OCI-LY3 (cell line): ENCODE results near the gene PPIL1.
"Not testable (repeated sequence)": the region's sequence is repeated elsewhere in the genome, so short reads cannot be mapped to it uniquely, and the experiment has no call there.

Source experiments
- H2AFZ ChIP-seq: fragments of 200-600, 300-600 bp; shearing (Covaris generic); 2 replicates; pipeline ENCODE4 v1.6.0; 2014; ENCODE audit warnings: antibody characterized with exemption, low read depth, low read length
- H3K27ac ChIP-seq: fragments of 200-600, 300-600 bp; sonication (generic); 2 replicates; pipeline ENCODE4 v1.5.1; 2014; ENCODE audit warnings: mild to moderate bottlenecking, low read length, moderate library complexity, mixed read lengths
- H3K27me3 ChIP-seq: fragments of 200-600, 300-600 bp; sonication (generic); 2 replicates; pipeline ENCODE4 v1.6.1; 2014; ENCODE audit warnings: low read depth, low read length, mixed read lengths
- H3K36me3 ChIP-seq: fragments of 200-600, 300-600 bp; sonication (generic); replicated peaks from 2 replicates; pipeline ENCODE3; 2014; ENCODE audit warnings: low read depth, low read length, mixed read lengths
- H3K4me1 ChIP-seq: fragments of 300-600, 200-600 bp; sonication (generic); 2 replicates; pipeline ENCODE4 v1.6.1; 2014; ENCODE audit warnings: low read length, mixed read lengths
- H3K4me2 ChIP-seq: fragments of 200-600, 300-600 bp; sonication (generic); 2 replicates; pipeline ENCODE4 v1.6.1; 2014; ENCODE audit warnings: low read length, mixed read lengths
- H3K4me3 ChIP-seq: fragments of 300-600, 200-600 bp; sonication (generic); 2 replicates; pipeline ENCODE4 v1.5.1; 2014; ENCODE audit warnings: antibody characterized with exemption, mild to moderate bottlenecking, low read length, moderate library complexity
- H3K79me2 ChIP-seq: fragments of 300-600, 200-600 bp; shearing (Covaris generic); 2 replicates; pipeline ENCODE4 v1.6.1; 2014; ENCODE audit warnings: mild to moderate bottlenecking, low read length, mixed read lengths
- H3K9ac ChIP-seq: fragments of 300-600, 200-600 bp; shearing (Covaris generic); 2 replicates; pipeline ENCODE4 v1.6.0; 2014; ENCODE audit warnings: mild to moderate bottlenecking, low read length, moderate library complexity
- H3K9me3 ChIP-seq: fragments of 200-600, 300-600 bp; shearing (Covaris generic); 2 replicates; pipeline ENCODE4 v1.6.1; 2014; ENCODE audit warnings: low read length, mixed read lengths; ENCODE audit not compliant: insufficient read depth
- H4K20me1 ChIP-seq: fragments of 200-600, 300-600 bp; sonication (generic); 2 replicates; pipeline ENCODE4 v1.6.1; 2016; ENCODE audit warnings: low read length, mixed read lengths; ENCODE audit not compliant: insufficient read depth
- EZH2phosphoT487 ChIP-seq: fragments of 200-600 bp; shearing (Covaris generic); IDR thresholded peaks from 2 replicates; pipeline ENCODE4 v1.6.1; 2018; ENCODE audit warnings: antibody characterized with exemption, mixed run types, low read depth
- TF ChIP-seq, protein P1 (sequence below): fragments of 200-600, 300-600 bp; sonication (generic); IDR thresholded peaks from 2 replicates; pipeline ENCODE4 v1.5.1; 2014; ENCODE audit warnings: antibody characterized with exemption, low read length, low read depth

The PPIL1 gene

DNA sequence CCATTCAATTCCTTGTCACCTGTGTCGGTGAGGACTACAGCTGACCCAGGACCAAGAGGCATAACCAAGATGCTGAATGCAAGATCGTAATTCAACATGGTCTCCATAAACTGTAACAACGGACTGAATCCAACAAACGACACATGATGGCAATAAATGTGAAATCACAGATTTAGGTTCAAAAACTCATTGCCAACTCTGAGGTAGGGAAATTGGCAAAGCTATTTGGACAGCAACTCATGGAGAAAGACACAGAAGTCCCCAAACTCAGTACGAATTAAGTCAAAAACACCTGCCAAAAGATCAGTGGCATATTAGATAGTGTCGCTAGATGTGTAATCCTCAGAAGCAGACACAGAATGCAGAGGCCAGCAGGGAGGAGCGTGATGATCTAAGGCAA lies 60.4 kb downstream of the PPIL1 start:
- Histone ChIP-seq H4K20me1 (no peaks in the 10 kb centered on the region), H3K36me3 (no peaks in the 10 kb centered on the region), H3K27ac (no peak overlapping the region), H3K79me2 (no peaks in the 10 kb centered on the region), H2AFZ (no peak overlapping the region), H3K9me3 (no peaks in the 10 kb centered on the region), H3K4me2 (no peak overlapping the region), H3K9ac (no peak overlapping the region), H3K4me3 (no peak overlapping the region), H3K27me3 (no peaks in the 10 kb centered on the region), H3K4me1 (no peaks in the 10 kb centered on the region)
- TF ChIP-seq, protein P1, sequence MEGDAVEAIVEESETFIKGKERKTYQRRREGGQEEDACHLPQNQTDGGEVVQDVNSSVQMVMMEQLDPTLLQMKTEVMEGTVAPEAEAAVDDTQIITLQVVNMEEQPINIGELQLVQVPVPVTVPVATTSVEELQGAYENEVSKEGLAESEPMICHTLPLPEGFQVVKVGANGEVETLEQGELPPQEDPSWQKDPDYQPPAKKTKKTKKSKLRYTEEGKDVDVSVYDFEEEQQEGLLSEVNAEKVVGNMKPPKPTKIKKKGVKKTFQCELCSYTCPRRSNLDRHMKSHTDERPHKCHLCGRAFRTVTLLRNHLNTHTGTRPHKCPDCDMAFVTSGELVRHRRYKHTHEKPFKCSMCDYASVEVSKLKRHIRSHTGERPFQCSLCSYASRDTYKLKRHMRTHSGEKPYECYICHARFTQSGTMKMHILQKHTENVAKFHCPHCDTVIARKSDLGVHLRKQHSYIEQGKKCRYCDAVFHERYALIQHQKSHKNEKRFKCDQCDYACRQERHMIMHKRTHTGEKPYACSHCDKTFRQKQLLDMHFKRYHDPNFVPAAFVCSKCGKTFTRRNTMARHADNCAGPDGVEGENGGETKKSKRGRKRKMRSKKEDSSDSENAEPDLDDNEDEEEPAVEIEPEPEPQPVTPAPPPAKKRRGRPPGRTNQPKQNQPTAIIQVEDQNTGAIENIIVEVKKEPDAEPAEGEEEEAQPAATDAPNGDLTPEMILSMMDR: no peak
- no peak for TF ChIP-seq EZH2phosphoT487

DNA sequence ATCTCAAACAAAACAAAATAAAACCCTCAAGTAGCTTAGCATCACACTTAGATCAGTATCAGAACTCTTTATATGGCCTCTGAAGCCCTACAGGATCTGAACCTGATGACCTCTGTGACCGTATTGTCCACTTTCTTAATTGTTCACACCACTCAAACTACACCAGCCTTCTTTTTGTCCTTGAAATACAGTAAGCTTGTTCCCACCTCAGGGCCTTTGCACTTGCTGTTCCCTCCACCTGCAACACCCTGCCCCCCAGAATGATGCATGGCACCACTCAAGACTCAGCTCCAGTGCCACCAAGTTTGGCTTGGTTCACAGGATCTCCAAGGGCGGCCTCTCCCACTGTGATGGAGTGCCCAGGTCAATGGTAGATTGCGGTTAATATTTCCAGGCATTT lies 61.1 kb downstream of the PPIL1 start:
- no peaks in the 10 kb centered on the region for H3K4me1 ChIP-seq
- no peaks in the 10 kb centered on the region for H4K20me1 ChIP-seq

DNA sequence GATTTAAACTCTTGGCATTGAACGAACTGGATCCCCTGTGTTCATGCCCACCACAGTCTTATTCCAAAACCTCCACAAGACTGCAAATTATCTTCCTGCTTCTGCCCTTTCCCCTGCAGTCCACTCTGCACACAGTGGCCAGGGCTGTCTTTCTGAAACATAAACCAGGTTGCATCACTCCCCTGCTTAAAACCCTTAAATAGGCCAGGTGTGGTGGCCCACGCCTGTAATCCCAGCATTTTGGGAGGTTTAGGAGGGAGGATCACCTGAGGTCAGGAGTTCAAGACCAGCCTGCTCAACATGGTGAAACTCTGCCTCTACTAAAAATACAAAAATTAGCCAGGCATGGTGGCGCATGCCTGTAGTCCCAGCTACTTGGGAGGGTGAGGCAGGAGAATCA lies 61.6 kb downstream of the PPIL1 start:
- not testable (repeated sequence) for H3K4me2 ChIP-seq, H3K27ac ChIP-seq, H3K4me3 ChIP-seq, H3K9me3 ChIP-seq, H3K9ac ChIP-seq, H3K27me3 ChIP-seq, H2AFZ ChIP-seq, H3K36me3 ChIP-seq, H4K20me1 ChIP-seq, H3K79me2 ChIP-seq, H3K4me1 ChIP-seq

More for the DNA sequence above, 61.1 kb downstream of the PPIL1 start:
- Histone ChIP-seq H3K4me3 (no peak overlapping the region), H2AFZ (no peak overlapping the region), H3K9me3 (no peaks in the 10 kb centered on the region), H3K4me2 (no peak overlapping the region), H3K27me3 (no peaks in the 10 kb centered on the region), H3K79me2 (no peaks in the 10 kb centered on the region), H3K36me3 (no peaks in the 10 kb centered on the region), H3K27ac (no peak overlapping the region), H3K9ac (no peak overlapping the region)
- TF ChIP-seq, protein P1: no peak
- TF ChIP-seq EZH2phosphoT487: no peak

GRCh38 chr6:36809941-36810803 lies 64.4 kb downstream of the PPIL1 start:
- H3K4me1 ChIP-seq: no peaks in the 10 kb centered on the region
- H3K4me3 ChIP-seq: no peak overlapping the region
- H3K9ac ChIP-seq: no peak overlapping the region
- peaks cover 11% of the 10 kb centered on the region for H3K27me3 ChIP-seq
- no peaks in the 10 kb centered on the region for H4K20me1 ChIP-seq
- H2AFZ ChIP-seq: no peak overlapping the region
- H3K79me2 ChIP-seq: no peaks in the 10 kb centered on the region
- H3K27ac ChIP-seq: no peak overlapping the region
- TF ChIP-seq, protein P1: no peak
- no peak for TF ChIP-seq EZH2phosphoT487
- no peak overlapping the region for H3K4me2 ChIP-seq
- no peaks in the 10 kb centered on the region for H3K9me3 ChIP-seq
- H3K36me3 ChIP-seq: no peaks in the 10 kb centered on the region
